GM19324 (cell line): Measurements from ENCODE around the gene ATP5F1D.

Experiments
- ATAC-seq: cut with Tn5 transposase; IDR thresholded peaks from one replicate; pipeline ENCODE4 v1.9.1; 2021; ENCODE audit warnings: mild to moderate bottlenecking, moderate library complexity; ENCODE audit not compliant: unreplicated experiment, low FRiP score

The ATP5F1D gene

GRCh38 chr19:1231729-1232637, 9.6 kb upstream of the ATP5F1D start:
- ATAC-seq: no peak

GRCh38 chr19:1232652-1233072, 8.9 kb upstream of the ATP5F1D start:
- ATAC-seq: no peak

GRCh38 chr19:1233115-1233667, 8.4 kb upstream of the ATP5F1D start:
- no peak for ATAC-seq

GRCh38 chr19:1234051-1234954, 7.2 kb upstream of the ATP5F1D start:
- ATAC-seq: no peak

DNA sequence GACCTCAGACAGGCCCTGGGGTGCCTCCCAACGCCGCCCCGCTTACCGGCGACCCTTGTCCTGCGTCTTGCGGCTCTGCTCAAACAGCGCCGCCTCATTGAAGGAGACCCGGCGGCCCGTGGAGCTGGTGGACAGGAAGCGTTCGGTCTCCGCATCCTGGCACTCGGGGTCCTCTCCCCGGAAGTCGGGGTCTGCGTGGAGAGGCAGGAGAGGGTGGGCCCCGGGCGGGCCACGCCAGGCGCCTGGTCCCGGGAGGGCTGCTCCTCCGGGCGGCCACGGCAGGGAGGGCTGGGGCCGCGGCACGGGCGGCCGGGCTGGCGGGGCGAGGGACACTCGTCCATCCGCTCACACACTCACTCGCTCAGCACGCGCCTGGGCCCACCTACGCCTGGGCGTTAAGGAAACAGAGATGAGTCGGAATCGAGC, 6.6 kb upstream of the ATP5F1D start:
- no peak for ATAC-seq

DNA sequence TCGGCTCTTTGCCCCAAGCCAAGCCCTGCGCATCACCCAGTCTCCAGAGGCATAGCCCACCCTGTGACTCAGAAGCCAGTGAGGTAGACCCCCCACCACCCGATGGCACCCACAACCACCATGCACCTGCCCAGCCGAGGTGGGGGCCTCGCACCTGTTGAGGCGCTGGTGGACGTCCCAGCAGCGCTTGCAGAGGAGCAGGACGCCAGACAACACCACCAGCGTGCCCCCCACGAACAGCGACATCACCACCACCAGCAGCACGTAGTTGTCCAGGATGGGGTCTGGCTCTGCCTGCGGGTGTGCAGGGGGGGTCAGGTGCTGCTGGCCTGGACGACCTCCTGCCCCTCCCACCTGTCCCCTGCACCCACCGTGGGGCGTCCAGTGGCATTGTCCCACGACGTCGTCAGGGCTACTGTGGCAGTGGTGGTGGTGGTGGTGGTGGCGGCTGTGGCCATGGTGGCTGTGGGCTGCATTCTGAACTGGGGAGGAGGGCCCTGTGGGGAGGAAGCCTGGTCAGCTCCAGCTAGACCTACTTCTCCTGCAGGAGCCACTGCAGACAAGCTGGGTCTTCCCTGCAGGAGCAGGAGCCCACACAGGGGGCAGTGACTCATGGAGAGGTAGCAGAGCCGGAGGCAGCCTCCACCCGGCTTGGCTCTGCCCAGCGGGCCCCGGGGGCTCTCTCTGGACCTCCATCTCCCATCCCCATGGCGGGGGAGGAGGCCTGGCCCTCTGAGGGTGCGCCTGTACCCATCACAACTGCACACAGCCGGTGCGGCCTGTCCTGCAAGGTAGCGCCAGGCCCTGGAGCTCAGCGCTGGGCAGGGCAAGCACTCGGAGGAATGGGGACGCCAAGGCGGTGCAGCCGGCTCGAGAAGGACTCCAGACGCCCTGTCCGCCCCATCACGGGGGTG, 5.7 kb upstream of the ATP5F1D start:
- no peak for ATAC-seq

- no peak for ATAC-seq
These were observed 5.0 kb upstream of the ATP5F1D start for GRCh38 chr19:1236576-1236975.

GRCh38 chr19:1237027-1237659, 4.4 kb upstream of the ATP5F1D start:
- no peak for ATAC-seq

DNA sequence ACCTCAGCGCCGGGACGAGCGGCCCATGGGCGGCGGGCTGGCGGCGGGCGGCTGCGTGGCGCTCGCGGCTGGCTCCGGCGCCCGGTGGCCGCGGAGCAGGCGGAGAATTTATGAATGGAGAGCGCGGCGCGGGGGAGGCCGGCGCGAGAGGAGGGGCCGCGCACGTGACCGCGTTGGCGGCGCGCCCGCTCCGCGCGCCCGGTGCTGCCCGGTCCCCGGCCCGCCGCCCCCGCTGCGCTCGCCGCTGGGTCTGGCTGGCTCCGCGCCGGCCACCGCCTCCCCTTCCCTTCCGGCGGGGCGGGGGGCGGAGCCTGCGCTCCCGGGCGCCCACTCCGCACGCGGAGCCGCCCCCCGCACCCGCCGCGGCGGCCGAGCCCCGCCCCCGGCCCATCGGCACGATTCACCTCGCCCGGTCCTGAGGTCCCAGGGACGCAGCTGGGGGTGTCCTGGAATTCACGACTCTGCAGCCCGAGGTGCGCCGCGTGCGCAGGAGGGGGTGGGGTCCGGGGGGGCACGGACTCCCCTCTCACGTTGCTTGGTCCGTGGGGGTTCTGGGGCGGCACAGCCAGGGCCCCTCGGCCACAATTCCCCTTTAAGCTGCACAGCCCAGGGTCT, 3.7 kb upstream of the ATP5F1D start, which contains the start of gene CBARP:
Gene CBARP (minus strand): TSS at position 252 of the 615 bp plus-strand sequence. CDS start 1,905 bp downstream, outside the sequence.
- no peak for ATAC-seq

GRCh38 chr19:1238369-1239303, 2.9 kb upstream of the ATP5F1D start:
- no peak for ATAC-seq

DNA sequence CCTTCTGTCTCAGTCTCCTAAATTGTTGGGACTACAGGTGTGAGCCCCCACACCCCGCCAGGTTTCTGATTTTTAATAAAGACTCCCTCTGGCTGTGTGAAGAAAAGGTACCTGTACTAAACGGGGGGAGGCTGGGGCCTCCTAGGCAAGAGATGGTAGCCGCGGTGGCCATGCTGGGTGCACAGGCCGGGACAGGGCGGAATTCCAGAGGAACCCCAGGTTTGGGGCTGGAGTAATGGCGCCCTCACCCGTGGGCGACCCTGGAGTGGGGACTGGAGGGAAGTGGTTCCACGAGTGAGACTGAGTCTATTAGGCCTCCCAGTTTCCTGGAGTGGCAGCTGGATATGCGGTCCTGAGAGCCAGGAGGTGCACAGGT, 2.1 kb upstream of the ATP5F1D start:
- no peak for ATAC-seq

DNA sequence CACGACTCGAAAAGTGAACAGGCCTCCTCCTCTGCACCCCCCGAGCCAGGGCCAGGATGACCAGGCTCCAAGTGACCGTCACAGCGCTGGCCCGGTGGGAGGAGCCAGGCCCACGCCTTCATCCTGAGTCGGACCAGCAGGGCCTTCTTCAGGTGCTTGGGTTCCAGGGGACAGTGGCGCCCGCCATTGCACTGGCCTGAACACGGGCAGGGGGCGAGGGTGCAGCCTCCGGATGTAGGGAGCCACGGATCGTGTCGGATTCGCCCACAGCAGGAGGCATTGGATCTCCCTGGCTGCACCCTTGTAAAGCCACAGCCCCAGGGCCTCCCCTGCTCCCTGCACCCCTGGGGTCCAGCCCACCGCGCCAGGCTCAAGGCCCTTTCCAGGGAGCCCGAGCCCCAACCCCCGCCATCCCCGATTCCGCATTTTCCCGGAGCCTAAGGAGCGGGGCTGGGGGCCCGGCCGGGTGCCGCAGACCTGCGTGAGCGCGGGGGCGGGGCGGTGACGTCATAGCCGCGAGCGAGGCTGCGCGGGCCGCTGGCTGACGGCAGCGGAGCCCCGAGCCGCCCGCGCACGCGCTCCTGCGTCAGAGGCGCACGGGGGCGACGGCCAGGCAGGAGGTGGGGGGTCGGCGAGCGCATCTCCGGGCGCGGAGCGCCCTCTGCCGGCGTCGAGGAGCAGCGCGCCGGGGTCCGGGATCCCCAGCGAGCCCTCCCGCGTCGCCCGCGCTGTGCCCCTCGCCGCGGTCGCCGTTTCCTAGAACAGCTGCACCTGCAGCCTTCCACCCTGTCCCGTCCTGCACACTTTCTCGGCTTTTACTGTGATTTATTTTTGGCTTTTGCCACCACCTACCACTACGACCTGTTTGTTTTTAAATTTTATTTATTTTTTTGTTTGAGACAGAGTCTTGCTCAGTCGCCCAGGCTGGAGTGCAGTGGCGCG, 1.5 kb upstream of the ATP5F1D start:
- ATAC-seq: peak; percentile 32

DNA sequence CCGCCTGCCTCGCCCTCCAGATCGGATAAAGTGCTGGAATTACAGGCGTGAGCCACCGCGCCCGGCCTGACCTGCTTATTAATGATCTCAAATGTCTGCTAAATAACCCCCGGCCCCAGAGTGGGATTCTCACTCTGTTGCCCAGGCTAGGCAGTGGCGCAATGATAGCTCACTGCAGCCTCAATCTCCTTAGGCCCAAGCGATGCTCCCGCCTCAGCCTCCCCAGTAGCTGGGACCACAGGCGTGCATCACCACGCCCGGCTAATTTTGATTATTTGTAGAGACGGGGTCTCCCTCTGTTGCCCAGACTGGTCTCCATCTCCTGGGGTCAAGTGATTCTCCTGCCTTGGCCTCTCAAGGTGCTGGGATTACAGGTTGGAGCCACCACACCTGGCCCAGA, 626 bp upstream of the ATP5F1D start:
- ATAC-seq: no peak

DNA sequence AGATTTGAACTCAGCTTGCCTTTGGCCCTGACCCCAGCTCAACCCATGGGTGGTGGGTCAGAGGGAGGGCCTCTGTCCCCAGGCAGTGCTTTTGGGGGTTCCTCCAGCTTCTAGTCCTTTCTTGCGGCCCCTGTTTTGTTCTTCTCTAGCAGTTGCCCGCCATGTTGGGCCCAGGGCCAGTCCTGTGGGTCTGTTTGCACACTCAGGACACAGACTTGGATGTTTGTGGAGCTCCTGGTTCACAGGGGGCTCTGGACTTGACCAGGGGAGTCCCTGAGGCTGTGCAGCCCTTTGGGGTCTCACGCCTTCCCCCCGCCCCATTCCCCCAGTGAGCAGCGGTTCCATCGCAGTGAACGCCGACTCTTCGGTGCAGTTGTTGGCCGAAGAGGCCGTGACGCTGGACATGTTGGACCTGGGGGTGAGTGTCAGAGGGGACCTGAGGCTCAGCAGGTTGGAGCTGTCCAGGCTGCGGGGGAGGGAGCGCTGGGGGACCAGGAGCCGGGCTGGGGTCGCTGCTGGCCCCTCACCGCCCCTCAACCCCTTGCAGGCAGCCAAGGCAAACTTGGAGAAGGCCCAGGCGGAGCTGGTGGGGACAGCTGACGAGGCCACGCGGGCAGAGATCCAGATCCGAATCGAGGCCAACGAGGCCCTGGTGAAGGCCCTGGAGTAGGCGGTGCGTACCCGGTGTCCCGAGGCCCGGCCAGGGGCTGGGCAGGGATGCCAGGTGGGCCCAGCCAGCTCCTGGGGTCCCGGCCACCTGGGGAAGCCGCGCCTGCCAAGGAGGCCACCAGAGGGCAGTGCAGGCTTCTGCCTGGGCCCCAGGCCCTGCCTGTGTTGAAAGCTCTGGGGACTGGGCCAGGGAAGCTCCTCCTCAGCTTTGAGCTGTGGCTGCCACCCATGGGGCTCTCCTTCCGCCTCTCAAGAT, 2.5 kb downstream of the ATP5F1D start:
- ATAC-seq: no peak

DNA sequence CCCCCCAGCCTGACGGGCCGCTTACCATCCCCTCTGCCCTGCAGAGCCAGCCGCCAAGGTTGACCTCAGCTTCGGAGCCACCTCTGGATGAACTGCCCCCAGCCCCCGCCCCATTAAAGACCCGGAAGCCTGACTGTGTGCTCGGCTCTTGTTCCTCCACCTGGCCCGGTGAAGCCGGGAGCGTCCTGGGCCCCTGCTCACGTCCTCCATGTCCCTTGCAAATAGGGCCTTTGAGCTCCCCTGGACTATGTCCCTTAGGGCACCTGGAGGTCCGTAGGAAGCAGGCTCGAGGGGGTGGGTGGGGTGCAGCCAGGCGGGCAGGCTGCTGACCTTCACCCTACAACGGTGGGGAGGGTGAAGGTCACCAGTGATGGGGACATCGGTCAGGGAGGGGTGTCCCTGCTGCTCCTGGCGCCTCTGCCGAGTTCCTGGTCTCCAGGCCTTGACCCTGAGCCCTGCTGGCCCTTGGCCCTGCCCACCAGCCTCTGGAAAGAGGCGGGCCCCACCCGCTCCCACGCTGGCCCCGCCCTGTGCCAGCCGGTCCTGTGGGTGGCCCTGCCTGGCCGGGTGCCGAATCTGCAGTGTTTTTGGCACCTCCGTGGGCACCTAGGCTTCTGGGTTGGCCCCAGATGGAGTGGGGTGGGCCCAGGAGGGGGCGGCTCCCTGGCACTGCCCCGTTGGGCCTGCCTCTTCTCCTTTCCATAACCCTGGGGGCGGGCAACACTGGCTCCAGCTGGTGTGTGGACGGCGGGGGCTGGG, 3.3 kb downstream of the ATP5F1D start:
- no peak for ATAC-seq
